Effector CD8-positive, alpha-beta T cell (primary cell): Measurements from ENCODE around the gene VAV2.
"Not testable (repeated sequence)": the region's sequence is repeated elsewhere in the genome, so short reads cannot be mapped to it uniquely, and the experiment has no call there.

Experiments
- DNase-seq: peaks from one replicate; lab custom pipeline; 2025; lab: John Stamatoyannopoulos, UW

Gene VAV2

DNA sequence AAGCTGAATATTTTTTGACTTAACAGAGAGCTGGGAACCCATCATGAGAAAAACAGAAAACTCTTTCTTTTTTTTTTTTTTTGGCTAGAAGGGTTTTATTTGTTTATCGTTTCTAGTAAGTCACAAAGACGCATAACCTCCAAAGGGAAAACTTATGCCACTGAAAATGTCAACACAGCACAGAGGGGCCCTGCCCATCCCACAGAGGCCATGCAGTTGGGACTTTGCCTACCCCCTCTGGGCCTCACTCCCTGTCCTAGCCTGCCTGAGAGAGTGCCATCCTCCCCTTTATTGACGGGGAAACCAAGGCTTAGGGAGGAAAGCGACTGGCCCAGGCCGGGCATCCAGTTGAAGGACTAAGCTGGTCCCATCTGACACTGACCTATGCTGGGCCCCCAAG, 74.7 kb downstream of the VAV2 start:
- DNase-seq, result no peak

DNA sequence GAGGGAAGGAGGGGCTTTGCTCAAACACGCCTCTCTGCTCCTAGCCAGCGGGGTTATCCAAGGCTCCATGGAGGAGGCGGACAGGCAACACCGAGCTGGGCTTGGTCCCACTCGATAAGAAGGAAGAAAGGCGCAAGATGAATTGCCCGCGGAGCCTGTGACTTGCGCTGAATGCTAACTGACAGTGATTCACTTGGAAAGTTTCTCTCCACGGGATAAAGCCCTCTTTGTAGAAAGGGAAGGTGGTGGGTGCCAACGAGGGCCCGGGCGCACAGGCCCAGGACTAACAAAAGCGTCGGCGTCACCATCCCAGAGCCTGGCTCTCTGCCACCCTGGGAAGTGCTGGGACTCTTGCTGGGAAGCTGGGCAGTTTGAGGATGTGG, 76.0 kb downstream of the VAV2 start:
- DNase-seq, result no peak

DNA sequence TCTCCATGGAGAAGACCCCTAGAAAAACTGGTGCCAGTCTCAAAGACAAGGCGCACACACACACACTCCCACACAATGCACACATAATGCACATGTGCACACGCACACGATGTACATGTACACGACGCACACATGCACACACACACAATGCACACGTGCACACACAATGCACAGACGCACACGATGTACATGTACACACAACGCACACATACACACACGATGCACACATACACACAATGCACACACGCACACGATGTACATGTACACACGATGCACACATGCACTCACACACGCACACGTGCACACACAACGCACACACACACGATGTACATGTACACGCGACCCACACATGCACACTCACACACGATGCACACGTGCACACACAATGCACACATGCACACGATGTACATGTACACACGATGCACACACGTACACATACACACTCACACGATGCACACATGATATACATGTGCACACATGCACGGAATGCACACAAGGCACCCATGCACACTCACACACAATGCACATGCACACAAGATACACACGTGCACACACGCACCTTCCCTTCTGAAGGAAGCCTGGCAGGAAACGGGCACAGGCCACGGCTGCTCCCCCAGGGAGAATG, 76.5 kb downstream of the VAV2 start:
- DNase-seq, result no peak

DNA sequence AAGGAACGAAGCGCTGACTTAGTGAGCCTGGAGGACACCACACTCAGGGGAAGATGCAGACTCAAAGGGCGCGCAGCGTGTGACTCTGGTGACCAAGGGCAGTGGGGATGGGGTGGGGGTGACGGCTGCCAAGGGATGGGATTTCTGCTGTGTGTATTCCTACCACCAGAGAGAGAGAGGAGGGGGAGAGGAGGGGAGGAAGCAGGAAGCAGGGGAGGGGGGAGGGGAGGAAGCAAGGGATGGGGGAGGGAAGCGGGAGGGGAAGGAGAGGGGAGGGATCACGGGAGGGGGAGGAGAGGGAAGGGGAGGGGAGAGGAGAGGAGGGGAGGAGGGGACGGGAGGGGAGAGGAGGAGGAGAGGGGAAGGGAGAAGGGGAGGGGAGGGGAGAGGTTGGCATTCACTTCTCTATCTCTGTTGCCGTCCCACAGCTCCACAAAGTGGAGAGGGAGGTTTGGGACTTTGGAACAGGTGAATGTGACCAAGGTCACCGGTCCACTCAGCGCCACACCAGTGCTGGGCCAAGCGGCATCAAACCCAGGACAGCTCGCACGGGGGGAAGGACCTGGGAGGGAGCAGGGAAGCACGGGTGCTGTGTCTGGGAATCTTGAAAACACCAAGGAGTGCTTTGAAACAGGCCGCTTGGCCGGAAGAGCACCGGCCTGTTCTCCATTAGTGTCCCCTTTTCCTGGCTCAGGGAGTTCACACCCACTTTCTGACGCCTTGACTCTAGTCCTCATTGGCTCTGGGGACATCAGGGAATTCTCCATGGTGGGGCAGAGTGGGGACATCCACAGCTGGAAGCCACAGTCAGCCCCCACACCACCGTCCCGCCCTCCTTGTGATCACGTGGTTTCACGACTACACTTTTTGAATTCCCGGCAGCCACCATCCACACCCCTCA, 77.4 kb downstream of the VAV2 start:
- DNase-seq, result no peak

- DNase-seq, result no peak
Observed at GRCh38 chr9:133913571-133914369, 78.4 kb downstream of the VAV2 start.

DNA sequence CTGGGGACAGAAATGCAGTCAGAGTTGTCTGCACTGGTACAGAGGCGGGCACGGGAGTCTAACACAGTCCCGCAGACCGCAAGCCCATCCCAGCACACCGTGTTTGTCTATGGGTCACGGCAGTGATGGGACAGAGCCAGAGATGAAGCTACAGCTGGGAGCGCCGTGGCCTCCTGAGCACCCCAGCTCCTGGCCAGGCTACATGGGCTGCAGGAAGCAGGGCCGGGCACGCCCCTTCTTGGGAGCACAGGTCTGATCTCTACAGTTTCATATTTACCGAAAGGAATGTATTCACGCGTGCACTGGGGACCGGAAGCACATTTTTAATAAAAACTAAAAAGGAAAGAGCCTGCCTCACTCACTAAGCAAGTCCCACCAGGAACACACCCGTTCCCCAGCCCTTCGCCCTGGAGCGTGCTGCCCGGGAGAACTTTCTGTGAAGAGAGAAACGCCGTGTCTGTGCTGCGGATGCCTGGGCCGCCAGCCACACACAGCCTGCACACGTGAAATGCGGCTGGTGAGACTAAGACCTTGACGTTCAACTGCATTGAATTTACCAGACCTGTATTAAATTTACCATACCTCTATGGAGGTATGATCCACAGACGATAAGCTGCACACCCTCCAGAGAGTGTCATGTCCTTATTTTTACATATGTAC, 81.1 kb downstream of the VAV2 start:
- no peak for DNase-seq

DNA sequence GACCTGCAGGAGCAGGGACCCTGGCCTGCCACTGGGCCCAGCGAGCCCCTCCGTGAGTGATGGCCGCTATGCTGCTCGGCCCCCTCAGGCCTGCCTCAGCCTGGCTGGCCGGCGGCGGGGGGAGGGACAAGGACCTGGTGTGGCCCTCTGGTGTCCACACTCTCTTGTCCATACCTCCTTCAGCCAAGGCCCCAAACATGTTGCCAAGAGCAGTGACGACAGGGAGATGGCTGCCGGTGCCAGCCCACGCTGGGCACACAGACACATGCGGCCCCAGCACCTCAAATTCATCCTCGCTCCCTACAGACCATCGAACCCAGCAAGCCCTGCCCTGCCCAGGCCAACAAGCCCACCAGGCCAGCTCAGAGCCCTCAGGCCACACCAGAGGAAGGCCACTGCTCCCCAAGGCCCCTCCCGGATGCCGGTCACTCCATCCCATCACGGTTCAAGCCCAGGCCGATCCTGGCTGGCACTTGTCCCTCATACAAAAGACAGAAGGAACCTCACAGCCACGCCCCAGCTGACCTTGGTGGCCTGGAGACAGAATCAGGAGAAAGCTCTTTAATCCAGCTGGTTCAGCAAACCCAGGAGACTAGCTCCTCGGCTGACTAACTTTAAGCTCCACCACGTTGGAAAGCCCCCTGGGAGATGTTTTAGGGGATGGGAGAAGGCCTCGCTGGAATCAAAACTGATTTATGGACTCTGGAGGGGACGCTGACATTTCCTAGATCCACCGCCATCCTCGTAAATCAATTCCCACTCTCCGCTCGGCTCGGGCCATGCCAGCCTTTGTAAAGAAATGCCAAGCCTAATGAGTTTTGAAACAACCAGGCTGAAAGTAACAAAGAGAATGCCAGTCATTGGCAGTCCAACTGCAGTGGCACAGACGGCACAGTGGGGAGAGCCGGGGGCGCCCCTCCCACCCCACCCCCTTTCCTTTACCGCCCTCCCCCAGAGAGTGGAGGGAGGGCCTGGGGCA, 84.9 kb downstream of the VAV2 start:
- no peak for DNase-seq

GRCh38 chr9:133906218-133906617, 85.9 kb downstream of the VAV2 start:
- no peak for DNase-seq

DNA sequence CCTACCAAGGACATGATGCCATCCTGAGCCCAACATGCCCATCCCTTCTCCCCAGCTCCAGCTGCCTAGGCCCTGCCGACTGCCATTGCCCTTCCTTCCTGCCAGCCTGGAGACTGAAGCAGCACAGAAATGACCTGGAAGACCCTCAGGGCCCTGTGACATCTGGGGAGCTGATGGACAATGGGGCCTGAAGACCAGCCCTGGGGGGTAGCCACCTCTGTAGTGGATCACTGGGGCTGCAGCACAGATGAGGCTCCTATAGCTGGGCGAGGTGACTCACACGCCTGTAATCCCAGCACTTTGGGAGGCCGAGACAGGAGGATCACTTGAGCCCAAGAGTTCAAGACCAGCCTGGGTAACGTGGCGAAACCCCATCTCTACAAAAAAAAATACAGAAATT, 86.6 kb downstream of the VAV2 start:
- DNase-seq, result no peak

DNA sequence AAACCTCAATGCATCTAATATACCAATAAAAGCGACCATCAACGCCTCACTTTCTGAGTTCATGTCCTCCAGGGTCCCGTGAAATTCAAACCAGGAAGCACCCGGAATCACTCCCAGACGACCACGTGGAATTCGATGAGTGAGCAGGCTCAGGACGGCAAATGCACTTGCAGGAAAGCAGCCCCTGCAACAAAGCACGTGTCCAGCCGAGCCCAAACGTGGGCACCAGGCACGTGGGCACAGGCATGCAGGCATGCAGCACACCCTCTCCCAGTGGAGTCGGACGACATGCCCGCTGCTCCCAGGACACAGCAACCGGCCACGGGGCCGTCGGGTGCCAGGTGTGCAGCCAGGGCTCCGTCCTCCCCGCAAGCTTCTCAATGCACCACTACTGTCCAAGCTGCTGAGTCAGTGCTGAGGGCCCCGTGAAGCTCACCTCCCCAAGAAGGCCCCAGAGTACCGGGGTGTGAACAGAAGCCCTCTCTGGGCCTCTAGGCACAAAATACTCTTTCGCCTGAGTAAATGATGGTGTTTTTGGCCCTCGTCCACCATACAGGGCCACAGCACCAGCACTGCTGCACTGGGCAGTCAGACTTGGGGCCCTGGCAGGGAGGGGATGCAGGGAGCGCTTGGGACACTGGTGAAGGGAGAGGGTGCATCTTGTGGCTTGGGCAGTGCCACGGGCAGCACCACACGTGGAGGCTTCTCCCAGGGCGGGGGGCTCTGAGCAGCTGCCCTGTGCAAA, 87.6 kb downstream of the VAV2 start:
- no peak for DNase-seq

DNA sequence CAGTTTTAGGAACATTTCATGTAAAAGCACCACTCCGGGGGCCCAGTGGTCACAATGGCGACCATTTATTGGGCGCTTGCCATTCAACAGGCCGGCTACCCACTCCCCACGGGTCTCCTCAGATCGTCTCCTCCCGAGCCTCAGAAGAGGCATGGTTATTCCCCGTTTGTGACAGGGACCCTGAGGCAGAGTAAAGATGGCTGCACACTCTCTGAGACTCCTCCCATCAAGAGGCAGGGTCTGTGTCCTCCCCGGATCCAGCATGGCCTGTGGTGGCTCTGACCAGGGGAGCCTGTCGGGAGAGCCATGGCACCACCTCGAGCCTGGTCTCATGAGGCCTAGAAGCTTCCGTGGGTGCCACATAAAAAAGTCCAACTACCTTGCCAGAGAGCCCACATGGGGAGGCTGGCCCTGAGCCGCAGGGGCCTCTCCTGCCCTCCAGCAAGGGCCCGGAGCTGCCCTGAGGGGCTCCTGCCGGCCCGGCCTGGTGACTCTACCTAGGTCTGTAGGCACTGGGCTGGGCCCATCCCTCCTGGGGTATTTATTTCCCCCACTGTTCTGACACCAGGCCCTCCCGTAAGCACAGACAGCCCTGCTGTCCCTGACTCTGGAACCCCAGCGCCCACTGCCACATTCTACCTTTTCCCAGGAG, 90.8 kb downstream of the VAV2 start:
- DNase-seq, result no peak

DNA sequence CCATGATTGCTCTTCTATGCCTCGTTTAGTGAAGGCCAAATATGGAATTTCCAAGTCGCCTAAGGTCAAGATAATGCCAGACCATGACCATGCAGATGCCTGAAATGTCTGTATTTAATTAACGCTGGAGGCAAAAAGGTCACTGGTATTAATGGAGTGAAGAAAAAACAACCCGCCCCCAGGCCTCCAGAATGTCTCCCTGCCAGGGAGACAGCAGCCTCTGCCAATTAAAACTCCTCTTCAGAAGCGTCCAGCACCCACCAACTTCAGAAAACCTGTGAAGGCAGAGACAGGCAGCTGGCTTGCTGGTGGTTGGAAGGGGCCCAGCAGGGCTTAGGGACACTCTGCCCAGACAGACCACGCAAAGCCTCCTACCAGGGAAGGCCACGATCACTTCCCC, 94.4 kb downstream of the VAV2 start:
- no peak for DNase-seq

- not testable (repeated sequence) for DNase-seq
Observed at GRCh38 chr9:133896007-133896406, 96.1 kb downstream of the VAV2 start.

GRCh38 chr9:133895335-133895734, 96.8 kb downstream of the VAV2 start:
- no peak for DNase-seq

DNA sequence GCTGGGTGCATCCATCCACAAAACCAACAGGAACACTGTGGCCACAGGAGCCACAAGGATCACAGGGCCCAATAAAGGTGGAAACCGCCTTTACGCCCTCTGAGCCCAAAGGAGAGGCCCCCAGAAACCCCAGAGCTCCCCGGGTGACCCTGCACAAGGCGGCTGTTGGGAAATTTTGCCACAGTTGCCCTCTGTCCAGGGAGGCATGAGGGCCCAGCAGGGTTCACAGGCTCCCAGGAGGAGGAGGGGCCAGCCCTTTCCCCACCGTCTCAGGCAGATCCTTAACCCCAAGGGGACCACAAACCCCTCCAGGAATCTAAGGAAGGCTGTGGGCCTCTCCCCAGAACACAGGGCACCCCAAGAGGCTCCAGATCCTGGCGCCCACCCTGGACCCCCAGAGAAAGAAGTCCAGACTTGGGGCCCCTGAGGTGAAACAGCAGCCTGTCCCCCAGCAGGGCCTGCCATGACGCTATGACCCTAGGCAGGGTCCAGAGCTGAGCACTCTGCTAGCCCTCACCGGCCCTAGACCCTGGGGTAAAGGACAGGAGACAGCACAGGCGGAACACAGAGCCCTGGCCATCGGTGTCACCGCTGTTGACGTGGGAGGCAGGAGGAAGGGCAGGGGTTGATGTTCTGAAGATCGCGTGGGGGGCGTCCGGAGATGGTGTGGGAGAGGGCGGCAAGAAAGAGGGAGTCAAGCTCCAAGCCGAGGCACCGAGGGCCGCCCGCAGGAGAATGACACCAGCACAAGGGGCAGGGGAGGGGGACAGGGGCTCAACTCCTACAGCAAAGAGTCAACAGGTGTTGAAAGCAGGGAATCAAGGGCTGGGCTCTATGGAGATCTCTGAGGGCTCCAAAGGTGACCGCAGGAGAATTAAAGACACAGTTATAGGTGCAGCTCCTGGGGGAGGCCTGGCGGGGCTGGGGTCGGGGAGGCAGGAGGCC, 97.5 kb downstream of the VAV2 start:
- no peak for DNase-seq

GRCh38 chr9:133893191-133893994, 98.7 kb downstream of the VAV2 start:
- DNase-seq, result no peak

- DNase-seq, result no peak
Observed at GRCh38 chr9:133892193-133892920, 99.8 kb downstream of the VAV2 start.
